HTR-8/SVneo (cell line): ENCODE results near the gene XIAP.
"Not testable (repeated sequence)": the region's sequence is repeated elsewhere in the genome, so short reads cannot be mapped to it uniquely, and the experiment has no call there.

ENCODE experiments used
- DNase-seq: peaks from one replicate; pipeline ENCODE4 v3.0.0; 2011; ENCODE audit warnings: low spot score, mixed read lengths; ENCODE audit not compliant: insufficient read length
- FAIRE-seq: peaks from 2 replicates; lab custom pipeline; 2011; peaks lifted over from hg19 to GRCh38; lab: Jason Lieb, UNC

The XIAP gene

DNA sequence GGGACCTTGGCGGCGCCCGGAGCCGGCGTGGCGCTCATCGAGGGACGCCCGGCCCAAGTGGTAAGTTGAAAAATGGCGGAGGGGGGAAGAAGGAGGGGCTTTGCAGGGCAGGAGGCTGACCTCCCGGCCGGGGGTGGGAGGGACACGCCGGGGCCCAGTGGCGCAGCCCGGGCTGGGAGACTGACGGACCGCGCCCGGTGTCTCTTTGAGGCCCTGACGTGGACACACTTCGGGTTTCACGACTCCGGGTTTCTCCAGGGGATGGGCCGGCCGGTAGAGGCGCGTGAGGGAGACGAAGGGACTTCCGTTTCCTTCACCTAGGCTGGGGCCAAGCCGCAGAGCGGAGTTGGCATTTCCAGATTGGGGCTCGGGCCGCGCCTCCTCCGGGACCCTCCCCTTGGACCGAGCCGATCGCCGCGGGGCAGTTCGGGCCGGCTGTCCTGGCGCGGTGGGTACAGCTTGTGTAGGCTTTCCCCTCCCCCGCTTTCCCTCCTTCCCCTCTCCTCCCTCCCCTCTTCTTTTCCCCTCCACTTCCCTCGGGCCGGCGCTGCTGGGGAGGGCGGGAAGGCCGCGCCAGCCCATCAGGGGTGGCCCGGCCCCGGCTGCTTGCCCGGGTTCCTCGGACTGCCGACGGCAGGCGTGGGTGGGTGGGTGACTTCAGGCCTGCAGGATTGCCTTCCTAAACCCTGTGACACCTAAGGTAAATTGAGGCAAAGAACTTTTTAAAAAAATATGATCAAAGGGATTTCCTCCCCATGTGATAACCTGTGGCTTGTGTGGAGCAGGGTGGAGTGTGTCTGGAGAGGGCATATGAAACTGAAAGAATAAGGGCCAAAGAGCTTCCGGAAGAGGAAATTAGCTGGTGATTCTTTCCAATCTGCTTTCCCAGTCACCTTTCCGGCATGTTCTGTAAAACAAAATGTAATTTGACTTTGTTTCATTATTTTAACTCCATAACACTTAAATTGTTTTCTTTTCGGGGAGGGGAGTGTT, at the start of gene XIAP:
Gene XIAP (plus strand): TSS at position 208 of the 993 bp plus-strand sequence. CDS start 25,610 bp downstream, outside the sequence.
- DNase-seq (peak; percentile 48), FAIRE-seq (no peak)

DNA sequence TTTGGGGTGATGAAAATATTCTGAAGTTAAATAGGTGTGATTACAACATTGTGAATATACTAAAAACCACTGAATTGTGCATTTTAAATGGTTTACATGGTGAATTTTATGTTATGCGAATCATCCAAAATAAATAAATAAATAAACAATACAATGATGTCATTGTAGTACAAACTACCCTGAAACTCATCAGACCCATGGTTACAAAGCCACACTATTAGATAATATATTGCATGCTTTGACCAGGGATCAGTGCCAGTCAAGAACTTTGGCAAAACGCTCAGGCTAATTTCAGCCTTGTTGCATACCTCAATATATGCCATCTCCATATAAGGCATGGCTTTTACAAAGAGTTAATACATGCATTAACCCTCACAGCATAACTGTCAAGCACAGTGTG, 45.5 kb upstream of the XIAP start:
- DNase-seq (no peak), FAIRE-seq (no peak)

DNA sequence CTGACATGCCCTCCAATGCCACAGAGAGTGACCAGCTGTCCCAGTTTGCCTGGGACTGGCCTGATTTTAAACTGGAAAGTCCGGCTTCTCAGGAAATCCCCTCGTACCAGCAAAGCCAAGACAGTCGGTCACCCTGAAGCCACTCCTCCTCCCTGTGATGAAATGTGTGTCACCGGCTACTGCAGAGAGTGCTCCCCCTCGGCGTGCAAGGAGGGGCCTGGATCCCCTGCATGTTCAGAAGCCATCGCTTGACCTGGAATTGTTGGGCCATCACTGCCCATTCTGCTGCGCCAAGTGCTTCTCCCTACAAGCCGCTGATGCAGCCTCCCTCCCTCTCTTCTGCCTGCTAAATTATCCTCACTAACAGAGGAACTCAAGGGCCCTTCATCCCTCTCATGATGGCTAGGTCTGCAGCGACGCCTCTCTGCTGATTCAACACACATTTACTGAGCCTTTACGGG, 44.9 kb upstream of the XIAP start:
- not testable (repeated sequence) for DNase-seq, FAIRE-seq

DNA sequence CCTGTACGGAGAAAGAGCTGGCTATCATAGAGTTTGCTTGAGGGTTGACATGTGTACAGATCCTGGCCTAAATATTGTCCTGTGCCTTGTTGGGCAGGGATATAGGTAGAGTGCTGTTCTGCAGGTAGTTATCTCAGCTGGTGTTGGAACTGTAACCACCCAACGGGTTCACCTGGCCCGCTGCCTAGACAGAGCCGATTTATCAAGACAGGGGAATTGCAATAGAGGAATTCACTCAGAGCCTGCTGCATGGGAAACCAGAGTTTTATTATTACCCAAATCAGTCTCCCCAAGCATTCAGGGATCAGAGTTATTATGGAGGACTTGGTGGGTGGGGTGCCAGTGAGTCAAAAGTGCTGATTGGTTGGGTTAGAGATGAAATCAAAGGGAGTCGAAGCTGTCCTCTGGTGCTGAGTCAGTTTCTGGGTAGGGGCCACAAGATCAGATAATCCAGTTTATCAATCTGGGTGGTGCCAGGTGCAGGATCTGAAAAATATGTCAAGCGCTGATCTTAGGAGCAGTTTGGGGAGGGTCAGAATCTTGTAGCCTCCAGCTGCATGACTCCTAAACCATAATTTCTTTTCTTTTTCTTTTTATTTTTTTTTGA, 42.5 kb upstream of the XIAP start:
- FAIRE-seq (no peak), DNase-seq (no peak)

DNA sequence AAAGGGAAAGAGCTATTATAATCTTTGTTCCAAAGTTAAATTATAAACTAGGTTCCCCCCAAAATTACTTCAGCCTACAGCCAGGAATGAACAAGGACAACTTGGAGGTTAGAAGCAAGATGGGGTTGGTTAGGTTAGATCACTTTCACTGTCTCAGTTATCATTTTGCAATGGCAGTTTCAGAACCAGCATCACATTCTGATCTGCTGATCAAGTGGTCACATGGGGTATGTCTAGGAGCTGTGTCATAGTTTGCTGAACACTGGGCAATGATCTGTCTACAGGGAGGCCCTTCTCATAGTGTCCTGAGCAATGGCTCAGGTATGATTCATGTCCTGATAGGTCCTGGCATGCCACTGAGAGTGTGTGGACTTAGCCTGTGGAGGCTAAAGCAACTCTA, 41.6 kb upstream of the XIAP start:
- DNase-seq (peak; percentile 5), FAIRE-seq (no peak)

DNA sequence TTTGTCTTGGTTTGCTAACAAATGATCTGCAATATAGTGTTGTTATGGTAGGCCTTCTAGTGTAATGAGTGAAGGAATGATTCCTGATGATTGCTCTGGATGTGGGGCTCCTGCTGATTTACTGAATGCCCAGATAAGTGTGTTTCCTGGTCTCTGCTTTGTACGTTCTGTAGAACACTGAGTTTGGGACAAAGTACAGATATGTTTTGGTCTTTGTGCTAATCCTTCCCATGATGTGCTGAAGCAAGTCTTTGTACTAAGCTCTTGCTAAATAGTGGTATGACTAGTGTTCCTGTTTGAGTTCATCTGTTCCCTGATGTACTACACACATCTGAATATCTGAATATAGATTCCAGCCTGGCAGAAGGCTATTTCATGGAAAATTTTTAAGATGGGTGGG, 36.9 kb upstream of the XIAP start:
- DNase-seq (no peak), FAIRE-seq (no peak)

DNA sequence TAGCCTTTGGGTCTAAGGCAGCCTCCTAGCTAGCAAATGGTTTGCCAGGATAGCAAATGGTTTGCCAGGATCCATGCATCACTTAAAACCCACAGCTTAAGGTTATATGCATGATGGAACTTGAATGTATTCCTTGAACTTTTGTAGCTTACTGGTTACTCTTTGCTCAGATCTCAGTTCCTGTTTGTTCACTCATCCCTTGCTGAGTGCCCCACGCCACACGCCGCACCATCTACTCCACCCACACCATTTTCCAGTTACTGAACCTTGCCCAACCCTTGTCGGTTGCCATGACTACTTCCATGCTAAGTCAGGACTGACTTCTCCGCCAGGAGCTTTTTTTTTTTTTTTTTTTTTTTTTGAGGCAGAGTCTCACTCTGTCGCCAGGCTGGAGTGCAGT, 29.5 kb upstream of the XIAP start:
- FAIRE-seq = no peak
- no peak for DNase-seq

DNA sequence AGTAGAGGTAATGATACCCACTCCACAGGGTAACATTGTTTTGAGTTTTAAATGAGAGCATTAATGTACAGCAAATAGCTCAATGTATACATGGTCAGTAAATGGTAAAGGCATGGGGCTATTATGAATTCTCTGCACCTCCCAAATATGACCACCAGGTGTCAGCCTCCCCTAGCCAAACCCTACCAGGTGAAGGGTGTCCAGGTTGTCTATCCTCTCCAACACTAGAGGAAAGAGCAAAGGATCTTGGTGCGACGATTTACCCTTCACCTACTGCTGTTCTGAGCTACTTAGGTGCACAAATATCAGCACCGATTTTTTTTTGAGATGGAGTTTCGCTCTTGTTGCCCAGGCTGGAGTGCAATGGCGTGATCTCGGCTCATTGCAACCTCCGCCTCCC, 26.5 kb upstream of the XIAP start:
- FAIRE-seq = no peak

DNA sequence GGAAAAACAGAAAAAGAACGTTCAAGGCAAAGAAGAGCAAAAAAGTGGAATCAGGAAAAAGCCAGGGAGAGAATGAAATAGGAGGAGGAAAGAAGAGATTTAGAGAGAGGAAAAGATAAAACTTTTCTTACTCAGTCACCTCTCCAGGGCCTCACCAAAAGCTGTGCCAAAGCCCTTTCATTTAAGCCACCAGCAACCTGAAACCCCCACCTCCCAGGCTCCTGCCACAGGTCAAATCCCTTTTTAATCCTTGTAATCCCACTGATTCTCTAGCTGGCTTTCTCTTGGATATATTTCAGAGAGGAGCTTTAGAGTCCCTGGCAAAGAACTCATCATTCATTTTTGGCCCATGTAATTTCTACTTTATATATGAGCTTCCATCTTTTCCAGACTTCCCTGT, 25.7 kb upstream of the XIAP start:
- FAIRE-seq (no peak), DNase-seq (no peak)

More for the DNA sequence above, 26.5 kb upstream of the XIAP start:
- peak; percentile 26 for DNase-seq

DNA sequence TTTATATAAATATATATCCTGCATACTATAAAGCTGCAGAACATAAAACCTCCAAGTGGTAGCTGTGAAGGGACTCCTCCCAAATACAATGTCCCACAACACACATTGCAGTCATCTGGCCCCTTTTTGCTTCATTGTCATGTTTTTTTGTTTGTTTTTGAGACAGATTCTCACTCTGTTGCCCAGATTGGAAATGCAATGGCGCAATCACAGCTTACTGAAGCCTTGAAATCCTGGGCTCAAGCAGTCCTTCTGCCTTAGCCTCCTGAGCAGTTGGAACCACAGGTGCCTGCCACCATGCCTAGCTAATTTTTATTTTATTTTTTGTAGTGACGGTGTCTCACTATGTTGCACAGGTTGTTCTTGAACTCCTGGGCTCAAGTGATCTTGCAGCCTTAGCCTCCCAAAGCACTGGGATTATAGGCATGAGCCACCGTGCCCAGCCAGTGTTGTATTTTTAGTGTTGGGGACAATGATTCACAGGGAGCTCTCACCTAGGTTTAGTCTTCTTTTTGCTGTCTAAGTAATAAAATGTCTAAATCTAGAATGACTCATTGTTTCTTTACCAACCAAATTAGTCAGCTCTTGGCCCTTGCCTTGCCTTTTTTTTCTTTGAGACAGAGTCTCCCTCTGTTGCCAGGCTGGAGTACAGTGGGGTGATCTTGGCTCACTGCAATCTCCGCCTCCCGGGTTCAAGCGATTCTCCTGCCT, 24.0 kb upstream of the XIAP start:
- DNase-seq (peak; percentile 11), FAIRE-seq (no peak)

DNA sequence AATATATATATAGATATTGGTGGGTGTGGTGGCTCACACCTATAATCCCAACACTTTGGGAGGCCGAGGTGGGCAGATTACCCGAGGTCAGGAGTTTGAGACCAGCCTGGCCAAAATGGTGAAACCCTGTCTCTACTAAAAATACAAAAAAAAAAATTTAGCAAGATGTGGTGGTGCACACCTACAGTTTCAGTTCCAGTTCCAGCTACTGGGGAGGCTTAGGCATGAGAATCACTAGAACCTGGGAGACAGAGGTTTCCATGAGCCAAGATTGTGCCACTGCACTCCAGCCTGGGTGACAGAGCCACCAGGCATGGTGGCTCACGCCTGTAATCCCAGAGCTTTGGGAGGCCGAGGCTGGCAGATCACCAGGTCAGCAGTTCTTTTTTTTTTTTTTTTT, 14.7 kb upstream of the XIAP start:
- not testable (repeated sequence) for DNase-seq, FAIRE-seq

DNA sequence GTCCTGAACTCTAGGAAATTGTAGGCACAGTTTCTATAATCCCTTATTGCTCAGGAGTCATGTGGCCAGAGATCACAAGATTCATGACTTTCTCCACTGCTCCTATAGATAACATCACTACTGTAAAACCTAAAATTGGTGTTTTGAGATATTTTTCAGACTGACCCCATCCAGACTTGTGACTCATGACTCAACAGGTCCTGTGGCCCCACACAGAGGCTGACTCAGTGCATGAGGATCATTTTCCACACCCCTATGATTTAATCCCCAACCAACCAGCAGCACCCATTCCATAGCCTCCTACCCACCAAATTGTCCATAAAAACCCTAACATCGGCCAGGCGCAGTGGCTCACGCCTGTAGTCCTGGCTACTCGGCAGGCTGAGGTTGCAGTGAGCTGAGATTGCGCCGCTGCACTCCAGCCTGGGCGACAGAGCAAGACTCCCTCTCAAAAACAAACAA, 13.2 kb upstream of the XIAP start:
- DNase-seq (no peak), FAIRE-seq (no peak)

DNA sequence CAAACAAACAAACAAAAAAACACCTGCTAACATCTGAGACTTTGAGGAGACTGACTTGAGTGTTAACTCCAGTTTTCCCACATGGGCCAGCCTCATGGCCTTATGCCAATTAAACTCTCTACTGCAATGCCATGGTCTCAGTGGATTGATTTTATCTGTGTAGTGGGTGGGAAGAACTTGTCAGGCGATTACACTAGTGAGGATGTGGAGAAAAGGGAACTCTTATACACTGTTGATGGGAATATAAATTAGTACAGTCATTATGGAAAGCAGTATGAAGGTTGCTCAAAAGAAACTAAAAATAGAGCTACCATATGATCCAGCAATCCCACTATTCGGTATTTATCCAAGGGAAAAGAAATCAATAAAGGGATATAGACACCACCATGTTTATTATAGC, 12.8 kb upstream of the XIAP start:
- no peak for FAIRE-seq
- no peak for DNase-seq

DNA sequence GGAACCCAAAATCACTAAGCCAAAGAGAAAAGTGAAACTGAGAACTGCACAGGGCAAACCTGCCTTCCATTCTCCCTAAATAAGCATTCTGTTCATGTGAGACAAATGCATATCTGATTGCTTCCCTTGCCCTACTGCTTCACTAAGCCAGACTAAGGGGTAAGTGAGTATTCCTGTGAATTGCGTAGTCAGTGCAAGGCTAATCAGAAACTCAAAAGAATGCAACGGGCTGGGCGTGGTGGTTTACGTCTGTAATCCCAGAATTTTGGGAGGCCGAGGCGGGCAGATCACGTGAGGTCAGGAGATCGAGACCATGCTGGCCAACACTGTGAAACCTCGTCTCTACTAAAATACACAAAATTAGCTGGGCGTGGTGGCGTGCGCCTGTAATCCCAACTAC, 10.8 kb upstream of the XIAP start:
- no peak for FAIRE-seq
- no peak for DNase-seq

DNA sequence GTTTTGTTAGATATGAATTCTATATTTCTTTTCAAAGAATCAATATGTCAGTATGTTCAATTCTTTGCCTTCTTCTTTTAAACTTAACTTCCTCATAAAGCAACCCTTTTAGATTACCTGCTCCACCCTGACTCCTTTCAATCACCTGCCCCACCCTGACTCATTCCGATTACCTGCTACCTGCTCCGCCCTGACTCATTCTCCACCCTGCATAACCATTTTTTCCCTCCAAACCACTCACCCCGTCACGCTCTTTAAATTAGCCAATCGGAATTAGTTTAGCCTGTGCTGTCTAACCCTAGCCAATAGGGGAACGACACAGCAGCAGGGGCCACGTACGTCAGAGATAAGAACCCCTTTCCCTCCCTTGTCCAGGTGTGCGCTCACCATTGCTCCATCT, 9.9 kb upstream of the XIAP start:
- not testable (repeated sequence) for FAIRE-seq, DNase-seq

DNA sequence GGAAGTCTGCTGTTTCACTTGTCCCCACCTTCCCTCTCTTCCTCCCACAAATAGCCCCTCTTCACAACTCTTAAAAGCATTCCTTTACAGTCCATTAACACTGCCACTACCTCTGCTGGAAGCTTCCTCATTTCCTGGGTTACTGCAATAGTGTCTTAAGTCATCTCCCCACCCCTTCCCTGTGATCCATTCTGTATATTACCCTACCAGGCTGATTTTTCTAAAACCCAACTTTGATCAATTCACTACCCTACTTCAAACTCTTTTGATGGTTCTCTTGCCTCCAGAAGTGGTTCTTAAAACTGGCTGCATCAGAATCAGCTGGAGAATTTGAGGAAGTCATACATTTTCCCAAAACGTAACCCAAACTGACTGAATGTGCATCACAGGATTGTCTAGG, 8.8 kb upstream of the XIAP start:
- FAIRE-seq (no peak), DNase-seq (no peak)

DNA sequence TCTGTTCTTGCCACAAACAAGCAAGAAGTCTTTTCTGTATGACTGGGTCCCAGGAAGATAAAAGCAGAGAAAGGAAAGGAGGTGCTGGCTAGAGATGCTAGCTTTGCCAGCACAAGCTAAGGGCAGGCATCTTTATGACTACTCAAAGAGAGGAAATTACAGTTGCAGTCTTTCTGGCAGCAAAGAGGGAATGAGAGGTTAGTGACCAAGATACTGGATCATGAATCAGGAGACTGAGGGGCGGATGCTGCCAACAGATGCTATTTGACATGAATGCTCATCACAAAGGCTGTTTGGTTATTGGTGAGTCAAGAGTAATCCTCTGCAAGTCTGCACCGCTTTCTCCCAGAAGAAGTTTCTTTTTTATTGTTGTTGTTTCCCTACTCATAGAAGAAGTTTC, 5.5 kb upstream of the XIAP start:
- no peak for FAIRE-seq
- DNase-seq = no peak

DNA sequence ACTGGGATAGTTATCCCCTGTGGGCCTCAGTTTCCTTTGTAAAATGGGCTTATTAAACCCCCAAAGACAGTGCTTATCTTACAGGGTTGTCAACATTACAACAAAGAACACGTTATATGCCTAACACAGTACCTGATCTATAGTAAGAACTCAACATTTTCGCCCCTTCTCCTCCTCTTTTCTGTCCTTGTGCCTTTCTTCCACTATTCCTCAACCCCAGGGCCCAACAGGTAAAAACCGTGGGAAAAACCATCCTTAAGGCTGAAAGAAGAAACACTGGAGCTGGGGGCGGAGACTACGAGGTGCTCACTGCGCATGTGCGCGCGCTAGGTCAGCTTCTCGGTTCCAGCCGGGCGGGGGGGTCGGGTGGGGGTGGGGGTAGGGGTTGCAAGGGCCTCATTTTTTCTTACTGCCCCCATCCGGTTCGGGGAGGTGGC, 426 bp upstream of the XIAP start:
- FAIRE-seq (no peak), DNase-seq (peak; percentile 33)

DNA sequence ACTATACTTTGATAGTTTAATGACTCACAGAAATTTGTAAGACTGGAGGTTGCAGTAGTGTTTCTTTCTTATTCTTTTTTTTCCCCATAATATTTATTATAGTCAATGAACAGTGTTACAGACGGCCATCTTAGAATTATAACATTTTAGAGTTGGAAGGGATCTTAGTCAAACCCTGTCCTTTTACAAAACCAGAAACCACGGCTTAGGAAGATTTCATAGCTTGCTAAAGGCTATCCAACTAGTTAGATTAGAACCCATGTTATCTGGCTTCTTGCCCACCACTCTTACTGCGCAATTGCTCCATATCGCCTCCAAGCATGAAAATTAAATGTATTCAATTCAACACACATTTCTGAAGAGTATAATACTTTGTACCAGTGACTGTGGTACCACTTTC, 1.1 kb downstream of the XIAP start:
- DNase-seq (no peak), FAIRE-seq (no peak)

DNA sequence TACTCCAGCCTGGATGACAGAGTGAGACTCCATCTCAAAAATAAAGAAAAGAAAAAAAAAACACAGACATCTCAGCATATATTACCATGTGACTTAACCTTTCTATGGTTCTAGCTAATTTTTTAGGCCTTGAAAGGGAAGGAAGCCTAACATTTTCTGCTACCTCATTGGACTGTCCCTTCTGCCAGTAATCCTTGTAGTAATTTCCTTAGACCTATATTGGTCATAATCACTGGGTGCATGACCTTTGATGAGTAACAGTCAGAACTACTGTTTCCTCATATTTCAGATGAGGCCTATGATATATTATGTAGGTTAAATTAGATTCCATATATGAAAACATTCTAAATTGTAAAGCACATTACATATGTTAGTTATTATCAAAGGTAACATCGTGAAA, 9.6 kb downstream of the XIAP start:
- FAIRE-seq (no peak), DNase-seq (no peak)

DNA sequence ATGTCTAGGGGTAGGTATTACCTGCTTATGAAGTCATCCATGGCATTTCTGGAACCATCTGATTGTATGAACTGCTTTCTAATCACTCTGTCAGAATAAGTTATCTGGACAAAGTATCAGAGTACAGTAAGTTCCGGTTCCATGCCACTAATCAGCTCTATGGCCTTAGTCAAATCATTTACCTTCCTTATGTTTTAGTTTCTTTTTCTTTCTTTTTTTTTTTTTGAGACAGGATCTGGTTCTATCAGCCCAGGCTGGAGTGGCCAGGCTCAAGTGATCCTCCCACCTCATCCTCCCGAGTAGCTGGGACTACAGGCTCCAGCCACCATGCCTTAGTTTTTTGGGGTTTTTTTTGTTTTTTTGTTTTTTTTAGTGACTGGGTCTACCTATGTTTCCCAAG, 11.5 kb downstream of the XIAP start:
- FAIRE-seq (no peak), DNase-seq (no peak)
